H1 (cell line): ENCODE data around the gene TEX48. TPM values are rescaled to one million over a fixed set of nuclear protein-coding genes. Genes with fewer than 3 reads are reported as not detected.

Source experiments
- CTCF ChIA-PET: fragments of 300-600 bp; sonication (Branson Sonifier 250); formaldehyde crosslinking; loops from one replicate; lab custom pipeline; 2021; ENCODE audit not compliant: partially characterized antibody; lab: Charles Lee
- POLR2A ChIA-PET: fragments of 300-600 bp; sonication (Branson Sonifier 250); formaldehyde crosslinking; loops from one replicate; lab custom pipeline; 2021; ENCODE audit warnings: inconsistent platforms; ENCODE audit not compliant: partially characterized antibody; lab: Charles Lee
- DNase-seq, 2 experiments: peaks; one replicate each; pipeline versions ENCODE4 v3.0.0 to v3.0.0-alpha.2; 2010 to 2022; ENCODE audit warnings: low spot score in 2 of 2, low read depth in 1 of 2, mixed read lengths in 1 of 2
- FAIRE-seq: peaks from 2 replicates; lab custom pipeline; 2011; peaks lifted over from hg19 to GRCh38; lab: Jason Lieb, UNC
- H2AFZ ChIP-seq: 2 replicates; pipeline ENCODE4 v1.8.1; 2012; ENCODE audit warnings: low read length, inconsistent platforms
- H2AK5ac ChIP-seq: 2 replicates; pipeline ENCODE4 v1.6.1; 2013; ENCODE audit warnings: low read depth, low read length
- H2BK120ac ChIP-seq: replicated peaks from 2 replicates; pipeline ENCODE3; 2013; ENCODE audit warnings: low read depth, low read length, inconsistent platforms
- H2BK12ac ChIP-seq: 2 replicates; pipeline ENCODE4 v1.6.1; 2013; ENCODE audit warnings: low read depth, low read length
- H2BK15ac ChIP-seq: 2 replicates; pipeline ENCODE4 v1.6.1; 2013; ENCODE audit warnings: low read length
- H2BK20ac ChIP-seq: 2 replicates; pipeline ENCODE4 v1.6.1; 2013; ENCODE audit warnings: low read length
- H2BK5ac ChIP-seq: 2 replicates; pipeline ENCODE4 v1.6.1; 2013; ENCODE audit warnings: low read depth, low read length
- H3K14ac ChIP-seq: 2 replicates; pipeline ENCODE4 v1.6.1; 2013; ENCODE audit warnings: inconsistent platforms; ENCODE audit not compliant: insufficient read length
- H3K18ac ChIP-seq: 2 replicates; pipeline ENCODE4 v1.6.1; 2013; ENCODE audit warnings: low read length; ENCODE audit errors: extremely low read depth
- H3K23ac ChIP-seq: 2 replicates; pipeline ENCODE4 v1.6.1; 2013; ENCODE audit warnings: inconsistent platforms; ENCODE audit not compliant: insufficient read length
- H3K23me2 ChIP-seq: 2 replicates; pipeline ENCODE4 v1.6.1; 2013; ENCODE audit warnings: low read depth, low read length
- H3K27ac ChIP-seq: 2 replicates; pipeline ENCODE4 v1.6.1; 2011; ENCODE audit warnings: low read depth, low read length, inconsistent platforms
- H3K27me3 ChIP-seq, 4 experiments: replicated peaks in 1 of 4; 1 replicate in 1 of 4; 2 replicates in 3 of 4; pipeline versions ENCODE4 v1.6.1 to v1.8.1; 2011 to 2013; ENCODE audit warnings: low read length in 3 of 4, mild to moderate bottlenecking in 3 of 4, inconsistent platforms in 2 of 4, mixed read lengths in 2 of 4, moderate library complexity in 1 of 4; ENCODE audit not compliant: control insufficient read depth in 3 of 4, insufficient read depth in 3 of 4; ENCODE audit errors: extremely low read depth in 1 of 4
- H3K36me3 ChIP-seq, 4 experiments: 2 replicates each; pipeline versions ENCODE4 v1.6.1 to v1.8.1; 2011 to 2013; ENCODE audit warnings: mild to moderate bottlenecking in 4 of 4, low read length in 3 of 4, moderate library complexity in 2 of 4, control low read depth in 1 of 4, inconsistent platforms in 1 of 4; ENCODE audit not compliant: insufficient read depth in 4 of 4, control insufficient read depth in 2 of 4
- H3K4ac ChIP-seq: replicated peaks from 2 replicates; pipeline ENCODE3; 2013; ENCODE audit warnings: low read length, low read depth, mixed read lengths, inconsistent platforms; ENCODE audit not compliant: insufficient read length
- H3K4me1 ChIP-seq, 4 experiments: replicated peaks in 1 of 4; 1 replicate in 1 of 4; 2 replicates in 3 of 4; pipeline versions ENCODE4 v1.6.1 to v1.8.1; 2011 to 2013; ENCODE audit warnings: low read length in 3 of 4, inconsistent platforms in 2 of 4, mixed read lengths in 1 of 4; ENCODE audit not compliant: insufficient read depth in 4 of 4, control insufficient read depth in 3 of 4
- H3K4me2 ChIP-seq, 2 experiments: 2 replicates each; pipeline versions ENCODE4 v1.6.1 to v1.8.1; 2011 to 2013; ENCODE audit warnings: low read depth in 2 of 2, low read length in 2 of 2, control low read depth in 1 of 2, inconsistent platforms in 1 of 2, mild to moderate bottlenecking in 1 of 2; ENCODE audit not compliant: insufficient read depth in 1 of 2
- H3K4me3 ChIP-seq, 4 experiments: fragments of 200-600, 300-600 bp in 1 of 4; sonication (generic), shearing (Covaris generic), sonication (Bioruptor Twin) in 1 of 4; 2 replicates each; pipeline versions ENCODE4 v1.5.1 to v1.8.1; 2011 to 2016; ENCODE audit warnings: low read length in 4 of 4, low read depth in 3 of 4, control low read depth in 2 of 4, inconsistent platforms in 2 of 4, mild to moderate bottlenecking in 2 of 4, mixed read lengths in 1 of 4, moderate library complexity in 1 of 4; ENCODE audit not compliant: insufficient read depth in 2 of 4; ENCODE audit errors: extremely low read depth in 1 of 4
- H3K56ac ChIP-seq: replicated peaks from 2 replicates; pipeline ENCODE3; 2013; ENCODE audit warnings: low read depth, mild to moderate bottlenecking, mixed read lengths, low read length, inconsistent platforms; ENCODE audit not compliant: insufficient read length
- H3K79me1 ChIP-seq: 2 replicates; pipeline ENCODE4 v1.6.1; 2013; ENCODE audit warnings: low read depth, low read length, control low read depth
- H3K79me2 ChIP-seq, 2 experiments: 2 replicates each; pipeline versions ENCODE4 v1.6.1 to v1.8.1; 2012 to 2013; ENCODE audit warnings: low read length in 2 of 2, mild to moderate bottlenecking in 2 of 2, inconsistent platforms in 1 of 2; ENCODE audit not compliant: insufficient read depth in 2 of 2, control insufficient read depth in 1 of 2
- H3K9ac ChIP-seq, 4 experiments: replicated peaks in 1 of 4; 1 replicate in 1 of 4; 2 replicates in 3 of 4; pipeline versions ENCODE4 v1.6.1 to v1.8.1; 2011 to 2013; ENCODE audit warnings: low read depth in 3 of 4, low read length in 3 of 4, control low read depth in 2 of 4, mild to moderate bottlenecking in 2 of 4, moderate library complexity in 2 of 4, inconsistent platforms in 1 of 4; ENCODE audit errors: extremely low read depth in 1 of 4
- H3K9me3 ChIP-seq, 2 experiments: 2 replicates each; pipeline versions ENCODE4 v1.6.1 to v1.8.1; 2012 to 2013; ENCODE audit warnings: mild to moderate bottlenecking in 2 of 2, moderate library complexity in 2 of 2, control low read depth in 1 of 2, inconsistent platforms in 1 of 2, low read depth in 1 of 2, low read length in 1 of 2, mixed read lengths in 1 of 2; ENCODE audit not compliant: insufficient read depth in 2 of 2
- H4K20me1 ChIP-seq, 2 experiments: replicated peaks in 1 of 2; 2 replicates each; pipeline versions ENCODE3 to v1.8.1; 2011 to 2013; ENCODE audit warnings: inconsistent platforms in 2 of 2, low read length in 2 of 2, mild to moderate bottlenecking in 1 of 2; ENCODE audit not compliant: insufficient read depth in 2 of 2, control insufficient read depth in 1 of 2
- H4K5ac ChIP-seq: 2 replicates; pipeline ENCODE4 v1.6.1; 2013; ENCODE audit warnings: low read length, low read depth, mixed read lengths, inconsistent platforms; ENCODE audit not compliant: insufficient read length
- H4K8ac ChIP-seq: 2 replicates; pipeline ENCODE4 v1.8.0; 2013; ENCODE audit warnings: mild to moderate bottlenecking, moderate library complexity, low read length, inconsistent platforms; ENCODE audit not compliant: insufficient read depth; ENCODE audit errors: extremely low read depth
- H4K91ac ChIP-seq: replicated peaks from 2 replicates; pipeline ENCODE3; 2013; ENCODE audit warnings: low read length, mixed read lengths, inconsistent platforms; ENCODE audit not compliant: insufficient read length
- CHD1 ChIP-seq: IDR thresholded peaks from 2 replicates; pipeline ENCODE4 v1.6.1; 2012; ENCODE audit warnings: low read depth, low read length, improper control_type of control experiment
- CHD2 ChIP-seq: IDR thresholded peaks from 2 replicates; pipeline ENCODE4 v1.6.1; 2012; ENCODE audit warnings: low read length, improper control_type of control experiment
- HDAC2 ChIP-seq, 2 experiments: fragments of 300-600 bp in 1 of 2; sonication (generic) in 1 of 2; IDR thresholded peaks; 2 replicates each; pipeline ENCODE4 v1.6.1; 2011 to 2012; ENCODE audit warnings: low read depth in 2 of 2, low read length in 2 of 2, mild to moderate bottlenecking in 2 of 2, moderate library complexity in 2 of 2, borderline replicate concordance in 1 of 2, inconsistent platforms in 1 of 2
- RBBP5 ChIP-seq: IDR thresholded peaks from 2 replicates; pipeline ENCODE4 v1.7.1; 2012; ENCODE audit warnings: low read depth, mild to moderate bottlenecking, inconsistent platforms, low read length, moderate library complexity, borderline replicate concordance
- RNF2 ChIP-seq: fragments of 200-900, 300-1000 bp; sonication (generic); IDR thresholded peaks from 2 replicates; pipeline ENCODE4 v1.7.1; 2016; ENCODE audit warnings: borderline replicate concordance, low read depth, mild to moderate bottlenecking, antibody characterized with exemption, low read length; ENCODE audit not compliant: poor library complexity, severe bottlenecking; ENCODE audit errors: missing control alignments
- RXRA ChIP-seq: IDR thresholded peaks from 2 replicates; pipeline ENCODE4 v1.6.1; 2011; ENCODE audit warnings: low read depth, mild to moderate bottlenecking, low read length, moderate library complexity; ENCODE audit not compliant: insufficient read depth
- SP4 ChIP-seq: IDR thresholded peaks from 2 replicates; pipeline ENCODE4 v1.6.1; 2012; ENCODE audit warnings: low read length, inconsistent platforms
- polyA plus RNA-seq, 7 experiments: library from polyadenylated mRNA; depleted of rRNA in 3 of 7; stranded (reverse) in 5 of 7; unstranded in 2 of 7; fragments of >200 nt in 5 of 7; fragments of 200-250 nt in 2 of 7; gene quantifications; 1 replicate in 5 of 7; 2 replicates in 1 of 7; 4 replicates in 1 of 7; pipeline versions ENCODE4 v1.2.1 to v1.2.3, GENCODE V29; 2011 to 2013; ENCODE audit warnings: missing spikeins in 2 of 7, mixed read lengths in 2 of 7
- total RNA-seq: library from RNA; stranded (reverse); fragmentation: NEBNext Ultra II Directional; extraction: Animal tissue kit (Norgen Biotek cat#: 25700); gene quantifications from 2 replicates; pipeline ENCODE4 v1.2.1, GENCODE V29; 2021

Gene TEX48
- total and polyA plus RNA-seq, 2 of the 8 experiments (the other 6 are each of a cell fraction or from before 2014, with no cell fraction given): not detected

DNA sequence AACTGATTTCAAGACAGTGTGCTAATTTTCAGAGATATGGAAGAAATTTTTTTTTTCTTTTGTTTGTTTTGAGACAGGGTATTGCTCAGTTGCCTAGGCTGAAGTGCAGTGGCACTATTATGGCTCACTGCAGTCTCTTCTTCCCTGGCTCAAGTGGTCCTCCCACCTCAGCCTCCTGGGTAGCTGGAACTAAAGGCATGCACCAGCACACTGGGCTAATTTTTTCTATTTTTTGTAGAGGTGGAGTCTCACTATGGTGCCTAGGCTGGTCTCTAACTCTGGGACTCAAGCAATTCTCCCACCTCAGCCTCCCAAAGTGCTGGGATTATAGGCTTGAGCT lies 9.9 kb upstream of the TEX48 start:
- Histone ChIP-seq H4K8ac (no peak overlapping the region), H2BK20ac (no peak overlapping the region), H3K79me1 (no peaks in the 10 kb centered on the region), H2BK15ac (no peak overlapping the region), H3K79me2 (no peaks in the 10 kb centered on the region), H4K5ac (no peak overlapping the region), H3K23ac (no peak overlapping the region), H3K27me3 (0 out of 7 replicates have a peak, but pooled peaks cover 0 to 1% (median 0%) of the 10 kb centered on the region in 4 experiments), H3K14ac (no peak overlapping the region), H3K36me3 (no peaks in the 10 kb centered on the region), H4K91ac (no peak overlapping the region), H3K4me1 (no peaks in the 10 kb centered on the region), H3K56ac (no peak overlapping the region), H2BK120ac (no peak overlapping the region), H2BK12ac (no peak overlapping the region), H2AFZ (no peak overlapping the region), H4K20me1 (peaks cover 0 to 3% of the 10 kb centered on the region in 2 experiments), H3K27ac (no peak overlapping the region), H2BK5ac (no peak overlapping the region), H3K9me3 (no peaks in the 10 kb centered on the region), H3K4me2 (no peak overlapping the region), H3K9ac (no peak overlapping the region), H3K18ac (no peak overlapping the region), H3K23me2 (no peaks in the 10 kb centered on the region), H3K4me3 (no peak overlapping the region), H3K4ac (no peak overlapping the region), H2AK5ac (no peak overlapping the region)
- TF ChIP-seq HDAC2 (IDR thresholded peaks at IDR 0.05; ENCODE audit: borderline replicate concordance in 1 of 2, low read depth in 2 of 2, low read length in 2 of 2) (no peak), RBBP5 (no peak), SP4 (no peak), RXRA (no peak), CHD2 (no peak), RNF2 (no peak), CHD1 (no peak)
- CTCF ChIA-PET: interaction anchor here (0.8 to 8.6 kb wide), 7 partner anchors 11 to 323 kb away, joined by 3 to 71 read pairs (median 4); partner anchors contain the start of gene TEX48
- POLR2A ChIA-PET: no interaction called here
- FAIRE-seq (no peak), DNase-seq (no peak)
